CD4-positive, alpha-beta T cell (primary cell): ENCODE measurements around the gene BCDIN3D. TPM values are rescaled to one million over a fixed set of nuclear protein-coding genes. Genes with fewer than 3 reads are reported as not detected.

Experiments used
- ATAC-seq: fragments of 200-7000 bp; cut with Tn5 transposase; one replicate; pipeline ENCODE4 v1.10.0; 2022; ENCODE audit warnings: mild to moderate bottlenecking; ENCODE audit not compliant: poor library complexity
- CTCF ChIA-PET: fragments of 350-600 bp; sonication (Branson Sonifier 250); formaldehyde crosslinking; loops from one replicate; lab custom pipeline; 2021; ENCODE audit warnings: antibody characterized with exemption, inconsistent platforms; lab: Charles Lee
- POLR2A ChIA-PET: fragments of 350-600 bp; sonication (Branson Sonifier 250); formaldehyde crosslinking; loops from one replicate; lab custom pipeline; 2021; ENCODE audit warnings: antibody characterized with exemption, inconsistent platforms; lab: Charles Lee
- DNase-seq, 14 experiments: peaks; one replicate each; pipeline ENCODE4 v3.0.0-alpha.2; 2013 to 2020; ENCODE audit warnings: mixed read lengths in 2 of 14
- H3K27ac ChIP-seq, 2 donors: one replicate each; pipeline versions ENCODE4 v1.5.1 to v1.7.0; 2013; ENCODE audit warnings: low read length in 2 of 2, low read depth in 1 of 2, mild to moderate bottlenecking in 1 of 2
- H3K27me3 ChIP-seq, 2 experiments: 1 replicate in 1 of 2; 2 replicates in 1 of 2; pipeline versions ENCODE4 v1.6.1 to v1.7.0; 2013; ENCODE audit warnings: low read length in 2 of 2, control low read depth in 1 of 2, mild to moderate bottlenecking in 1 of 2, moderate library complexity in 1 of 2; ENCODE audit not compliant: insufficient read depth in 2 of 2, control insufficient read depth in 1 of 2
- H3K36me3 ChIP-seq: one replicate; pipeline ENCODE4 v1.6.1; 2013; ENCODE audit warnings: low read length, control low read depth; ENCODE audit not compliant: insufficient read depth
- H3K4me1 ChIP-seq: one replicate; pipeline ENCODE4 v1.6.1; 2013; ENCODE audit warnings: low read length, control low read depth; ENCODE audit not compliant: insufficient read depth
- H3K4me3 ChIP-seq: one replicate; pipeline ENCODE4 v1.5.1; 2013; ENCODE audit warnings: mild to moderate bottlenecking, low read length, moderate library complexity
- H3K9me3 ChIP-seq, 2 experiments: 1 replicate in 1 of 2; 2 replicates in 1 of 2; pipeline versions ENCODE4 v1.6.1 to v1.7.0; 2013; ENCODE audit warnings: low read length in 2 of 2, mild to moderate bottlenecking in 2 of 2, control low read depth in 1 of 2, moderate library complexity in 1 of 2; ENCODE audit not compliant: control insufficient read depth in 1 of 2, insufficient read depth in 1 of 2
- H3K27ac Mint-ChIP-seq: one replicate; pipeline ENCODE4 v1.8.0; 2020; ENCODE audit warnings: mixed read lengths
- H3K27me3 Mint-ChIP-seq: one replicate; pipeline ENCODE4 v1.8.0; 2021; ENCODE audit warnings: mixed read lengths
- H3K36me3 Mint-ChIP-seq: one replicate; pipeline ENCODE4 v1.8.0; 2021; ENCODE audit warnings: low read depth, mixed read lengths
- H3K4me1 Mint-ChIP-seq: one replicate; pipeline ENCODE4 v1.8.0; 2021; ENCODE audit warnings: low read depth, mixed read lengths
- H3K4me3 Mint-ChIP-seq: one replicate; pipeline ENCODE4 v1.8.0; 2020; ENCODE audit warnings: mild to moderate bottlenecking, mixed read lengths
- H3K9me3 Mint-ChIP-seq: one replicate; pipeline ENCODE4 v1.8.0; 2020; ENCODE audit warnings: mixed read lengths
- intact Hi-C, 2 experiments: fragments of 100-400 bp; cut with DNase I in 1 of 2; cut with micrococcal nuclease in 1 of 2; formaldehyde crosslinking; loops; one replicate each; pipeline versions ENCODE4 v1.15.1 to v1.9.0; 2023 to 2025; cut with DNase I, micrococcal nuclease
- total RNA-seq, 174 experiments: library from RNA in 2 of 174; stranded (reverse) in 2 of 174; gene quantifications; one replicate each; pipeline ENCODE4 v1.2.3 and lab custom pipeline; 2021 to 2026
- TF ChIP-seq, protein P1 (sequence below): fragments of 200-600 bp; IDR thresholded peaks from one replicate; pipeline ENCODE4 v1.8.0; 2022; ENCODE audit warnings: antibody characterized with exemption, mild to moderate bottlenecking

Gene BCDIN3D
- total RNA-seq, 2 experiments from 2014 or later: 2.8 to 3.9 TPM

GRCh38 chr12:49868449-49868848 is 25.5 kb upstream of the BCDIN3D start:
- H3K4me3 ChIP-seq: no peak overlapping the region
- H3K9me3 Mint-ChIP-seq: no peaks in the 10 kb centered on the region
- H3K9me3 ChIP-seq: no peaks in the 10 kb centered on the region
- H3K27me3 Mint-ChIP-seq: no peaks in the 10 kb centered on the region
- TF ChIP-seq, protein P1, sequence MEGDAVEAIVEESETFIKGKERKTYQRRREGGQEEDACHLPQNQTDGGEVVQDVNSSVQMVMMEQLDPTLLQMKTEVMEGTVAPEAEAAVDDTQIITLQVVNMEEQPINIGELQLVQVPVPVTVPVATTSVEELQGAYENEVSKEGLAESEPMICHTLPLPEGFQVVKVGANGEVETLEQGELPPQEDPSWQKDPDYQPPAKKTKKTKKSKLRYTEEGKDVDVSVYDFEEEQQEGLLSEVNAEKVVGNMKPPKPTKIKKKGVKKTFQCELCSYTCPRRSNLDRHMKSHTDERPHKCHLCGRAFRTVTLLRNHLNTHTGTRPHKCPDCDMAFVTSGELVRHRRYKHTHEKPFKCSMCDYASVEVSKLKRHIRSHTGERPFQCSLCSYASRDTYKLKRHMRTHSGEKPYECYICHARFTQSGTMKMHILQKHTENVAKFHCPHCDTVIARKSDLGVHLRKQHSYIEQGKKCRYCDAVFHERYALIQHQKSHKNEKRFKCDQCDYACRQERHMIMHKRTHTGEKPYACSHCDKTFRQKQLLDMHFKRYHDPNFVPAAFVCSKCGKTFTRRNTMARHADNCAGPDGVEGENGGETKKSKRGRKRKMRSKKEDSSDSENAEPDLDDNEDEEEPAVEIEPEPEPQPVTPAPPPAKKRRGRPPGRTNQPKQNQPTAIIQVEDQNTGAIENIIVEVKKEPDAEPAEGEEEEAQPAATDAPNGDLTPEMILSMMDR: no peak
- no peaks in the 10 kb centered on the region for H3K36me3 ChIP-seq
- ATAC-seq (no peak), DNase-seq (no peak)
- H3K27ac ChIP-seq: no peak overlapping the region
- POLR2A ChIA-PET: no interaction called here
- H3K4me3 Mint-ChIP-seq: no peak overlapping the region
- H3K27me3 ChIP-seq: peaks cover 0 to 3% of the 10 kb centered on the region in 2 experiments
- peaks cover 5% of the 10 kb centered on the region for H3K4me1 ChIP-seq
- intact Hi-C loops: loop anchor here in 1 of 2 experiments (5.0 kb wide), 1 partner anchor 189 kb away; the partner anchor contains the start of gene ASIC1
- H3K27ac Mint-ChIP-seq: no peak overlapping the region
- H3K4me1 Mint-ChIP-seq: no peaks in the 10 kb centered on the region
- no peaks in the 10 kb centered on the region for H3K36me3 Mint-ChIP-seq
- CTCF ChIA-PET: no interaction called here

DNA sequence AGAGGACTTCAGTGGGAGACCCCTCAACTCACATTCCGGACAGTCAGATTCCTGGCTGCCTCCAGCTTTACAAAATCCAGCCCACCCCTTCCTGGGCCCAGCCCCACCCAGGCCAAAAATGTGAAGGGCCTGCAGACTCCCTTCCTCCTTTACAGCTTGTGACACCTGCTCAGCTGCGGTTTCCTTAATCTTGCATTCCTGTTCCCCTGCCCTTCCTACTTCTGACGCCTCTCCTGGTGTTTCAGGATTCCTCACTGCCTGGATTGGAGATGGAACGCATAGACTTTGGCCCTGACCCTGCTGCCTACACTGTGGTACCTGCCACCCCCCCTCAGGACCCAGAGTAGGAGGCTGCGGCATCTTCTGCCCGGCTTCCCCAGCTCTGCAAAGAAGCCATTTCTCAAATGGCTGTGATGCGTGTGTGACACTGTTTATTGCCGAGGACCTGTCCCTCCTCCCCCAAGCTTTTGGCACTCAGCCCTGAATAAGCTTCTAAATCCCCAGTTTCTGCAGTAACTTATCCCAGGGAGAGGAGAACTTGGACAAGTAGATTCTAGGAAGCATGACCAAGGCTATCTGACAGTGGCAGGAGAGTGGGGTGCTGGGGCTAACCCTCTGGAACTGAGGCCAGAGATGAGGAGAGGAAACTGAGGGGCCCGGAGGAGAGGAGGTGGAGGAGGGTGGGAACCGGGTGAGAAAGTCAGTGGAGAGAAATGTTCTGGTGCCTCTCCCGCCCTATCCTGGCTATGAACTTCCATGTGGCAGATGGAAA is 24.9 kb upstream of the BCDIN3D start:
- DNase-seq: no peak
- Mint-ChIP-seq H3K4me3 (no peak overlapping the region), H3K9me3 (no peaks in the 10 kb centered on the region)

GRCh38 chr12:49866859-49867569 is 24.1 kb upstream of the BCDIN3D start:
- CTCF ChIA-PET: interaction anchor here (1.0 to 1.6 kb wide), 2 partner anchors 100 to 126 kb away, joined by 3 to 6 read pairs; partner anchors contain the start of gene TMBIM6
- ATAC-seq: peak; percentile 97
- Mint-ChIP-seq H3K9me3 (no peaks in the 10 kb centered on the region), H3K27me3 (no peaks in the 10 kb centered on the region), H3K4me3 (no peak overlapping the region), H3K4me1 (no peaks in the 10 kb centered on the region), H3K36me3 (no peaks in the 10 kb centered on the region), H3K27ac (no peak overlapping the region)
- POLR2A ChIA-PET: interaction anchor here (0.6 to 2.0 kb wide), 3 partner anchors 23 to 973 kb away, joined by 3 to 8 read pairs (median 7); partner anchors contain the start of genes BCDIN3D and TMBIM6
- Histone ChIP-seq H3K27me3 (peaks cover 0 to 3% of the 10 kb centered on the region in 2 experiments), H3K4me3 (no peak overlapping the region), H3K36me3 (no peaks in the 10 kb centered on the region), H3K4me1 (peaks cover 5% of the 10 kb centered on the region), H3K9me3 (no peaks in the 10 kb centered on the region), H3K27ac (no peak overlapping the region)
- TF ChIP-seq, protein P1: peak; percentile 95
- peak; percentile 58 to 83 (median 66) for DNase-seq
- intact Hi-C loops: loop anchor here (1.0 to 5.0 kb wide), 2 partner anchors 189 to 190 kb away; partner anchors contain the start of gene ASIC1 (in 1 of the 2)

More for the DNA sequence above, 24.9 kb upstream of the BCDIN3D start:
- Mint-ChIP-seq H3K27me3 (no peaks in the 10 kb centered on the region), H3K27ac (no peak overlapping the region), H3K4me1 (no peaks in the 10 kb centered on the region), H3K36me3 (no peaks in the 10 kb centered on the region)
- POLR2A ChIA-PET: interaction anchor here (0.6 to 2.0 kb wide), 3 partner anchors 24 to 973 kb away, joined by 3 to 8 read pairs (median 7); partner anchors contain the start of genes BCDIN3D and TMBIM6
- CTCF ChIA-PET: no interaction called here
- Histone ChIP-seq H3K36me3 (no peaks in the 10 kb centered on the region), H3K4me3 (no peak overlapping the region), H3K27ac (no peak overlapping the region), H3K4me1 (peaks cover 5% of the 10 kb centered on the region), H3K27me3 (peaks cover 0 to 3% of the 10 kb centered on the region in 2 experiments), H3K9me3 (no peaks in the 10 kb centered on the region)
- TF ChIP-seq, protein P1: no peak
- ATAC-seq: no peak
- intact Hi-C loops: loop anchor here (1.0 to 5.0 kb wide), 2 partner anchors 189 to 190 kb away; partner anchors contain the start of gene ASIC1 (in 1 of the 2)
